GM19324 (cell line): ENCODE results near the gene NUBPL.
"Not testable (repeated sequence)": the region's sequence is repeated elsewhere in the genome, so short reads cannot be mapped to it uniquely, and the experiment has no call there.

ENCODE experiments used
- ATAC-seq: cut with Tn5 transposase; IDR thresholded peaks from one replicate; pipeline ENCODE4 v1.9.1; 2021; ENCODE audit warnings: mild to moderate bottlenecking, moderate library complexity; ENCODE audit not compliant: unreplicated experiment, low FRiP score

The NUBPL gene

DNA sequence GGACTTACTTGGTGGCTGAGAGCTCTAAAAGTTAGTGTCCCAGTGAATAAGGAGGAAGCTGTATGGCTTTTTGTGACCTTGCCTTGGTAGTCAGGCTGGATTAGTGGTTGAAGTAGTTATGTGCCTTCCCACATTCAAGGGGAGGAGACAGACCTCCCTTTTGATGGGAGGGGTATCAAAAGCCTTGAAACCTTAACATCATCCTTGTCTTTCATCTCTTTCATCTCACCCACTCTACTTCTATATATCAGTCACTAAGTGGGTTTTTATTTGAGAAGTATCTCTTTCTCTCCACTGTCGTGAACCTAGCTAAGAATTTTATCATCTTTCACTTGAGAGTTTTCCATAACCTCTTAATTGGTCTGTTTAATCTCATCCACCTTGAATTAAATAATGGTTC, 15.7 kb downstream of the NUBPL start:
- ATAC-seq, result no peak

DNA sequence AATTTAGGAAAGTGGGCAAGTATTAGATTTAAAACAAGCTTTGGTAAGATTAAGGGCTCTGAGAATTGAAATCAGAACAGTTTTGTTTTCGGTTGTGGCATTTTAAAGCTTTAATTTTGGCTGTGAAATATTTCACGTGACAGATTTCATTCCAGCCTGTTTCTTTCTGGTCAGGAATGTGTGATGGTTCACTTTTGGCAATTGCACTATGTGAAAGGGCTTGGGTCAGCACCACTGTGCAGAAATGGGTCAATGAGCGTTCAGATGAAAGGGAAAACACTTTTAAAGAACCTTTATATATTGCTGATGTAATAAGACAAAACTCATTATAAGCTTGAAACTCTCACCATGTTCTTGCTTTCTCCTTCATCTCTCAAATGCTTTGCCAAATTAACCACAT, 17.1 kb downstream of the NUBPL start:
- ATAC-seq, result no peak

- no peak for ATAC-seq
These were observed 17.7 kb downstream of the NUBPL start for GRCh38 chr14:31578792-31579501.

DNA sequence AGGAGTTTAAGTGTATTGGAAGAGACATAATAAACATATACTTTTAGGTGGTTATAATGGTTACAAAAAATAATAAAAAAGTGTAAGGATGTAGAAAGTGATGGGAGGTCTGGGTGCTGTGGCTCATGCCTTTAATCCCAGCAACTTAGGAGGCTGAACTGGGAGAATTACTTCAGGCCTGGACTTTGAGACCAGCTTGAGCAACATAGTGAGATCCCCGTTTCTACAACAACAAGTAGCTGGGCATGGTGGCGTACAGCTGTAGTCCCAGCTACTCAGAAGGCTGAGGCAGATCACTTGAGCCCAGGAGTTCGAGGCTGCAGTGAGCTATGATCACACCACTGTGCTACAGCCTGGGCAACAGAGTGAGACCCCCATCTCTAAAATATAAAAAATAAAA, 19.0 kb downstream of the NUBPL start:
- ATAC-seq, result no peak

GRCh38 chr14:31582286-31582691, 21.1 kb downstream of the NUBPL start:
- ATAC-seq, result no peak

DNA sequence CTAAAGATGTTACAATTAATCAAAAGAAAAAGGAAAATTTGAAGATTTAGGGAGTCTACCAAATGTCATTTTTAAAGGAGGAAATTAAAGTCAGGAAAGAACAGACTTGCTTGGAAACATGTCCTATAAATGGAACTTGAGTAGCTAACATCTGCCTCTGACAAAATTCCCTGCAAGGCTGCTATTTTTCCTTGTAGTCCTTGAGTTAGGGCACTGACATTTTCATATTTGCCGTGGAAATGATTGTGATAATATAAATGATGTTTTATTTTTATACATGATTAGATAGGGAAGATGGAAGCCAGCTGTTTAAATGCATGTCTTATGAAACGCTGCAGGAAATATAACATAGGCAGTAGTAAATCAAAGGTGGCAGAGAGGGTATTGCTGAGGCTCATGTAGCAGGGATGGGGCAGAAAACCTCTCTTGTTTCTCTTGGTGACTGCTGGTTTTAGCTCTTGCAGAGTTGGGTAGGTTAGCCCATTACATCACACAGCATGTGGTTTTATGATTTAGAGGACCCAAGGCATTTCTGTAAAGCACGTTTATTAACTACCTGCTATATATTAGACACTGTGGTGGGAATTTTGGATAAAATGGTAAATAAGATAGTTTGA, 21.7 kb downstream of the NUBPL start:
- no peak for ATAC-seq

- no peak for ATAC-seq
These were observed 29.0 kb downstream of the NUBPL start for GRCh38 chr14:31590206-31590605.

- no peak for ATAC-seq
These were observed 30.9 kb downstream of the NUBPL start for GRCh38 chr14:31592122-31592521.

- ATAC-seq, result no peak
These were observed 31.4 kb downstream of the NUBPL start for GRCh38 chr14:31592631-31593030.

DNA sequence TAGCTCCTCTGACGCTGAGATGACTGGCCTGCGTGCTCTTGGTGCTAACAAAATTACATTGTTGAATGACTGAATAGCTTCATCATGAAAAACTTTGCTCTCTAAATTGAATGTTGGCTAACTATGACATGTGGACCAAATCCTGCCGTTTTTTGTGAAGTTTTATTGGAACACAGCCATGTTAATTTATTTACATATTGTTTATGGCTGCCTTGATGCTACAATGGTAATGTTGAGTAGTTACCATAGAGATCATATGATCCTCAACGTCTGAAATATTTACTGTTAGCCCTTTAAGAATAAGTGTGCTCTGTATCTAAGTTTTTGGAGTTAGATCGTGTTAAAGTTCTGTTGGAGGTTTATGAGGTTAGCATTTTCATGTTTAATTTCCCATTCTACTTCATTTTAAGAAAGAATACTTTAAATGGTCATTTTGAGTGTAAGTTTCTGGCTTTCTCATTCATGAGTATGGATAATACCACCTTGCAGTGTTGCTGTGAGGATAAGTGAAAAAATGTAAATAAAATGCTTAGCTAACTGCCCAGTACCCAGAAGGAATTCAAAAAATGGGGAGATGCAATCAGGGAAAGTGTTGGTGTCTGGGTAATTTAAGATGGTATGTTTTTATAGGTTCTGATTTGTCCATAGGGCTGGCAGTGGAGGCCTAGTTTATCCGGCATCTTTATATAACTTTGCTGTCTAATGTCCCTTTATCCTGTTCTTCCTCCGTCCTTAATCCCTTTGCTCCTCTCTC, 35.3 kb downstream of the NUBPL start:
- no peak for ATAC-seq

GRCh38 chr14:31605702-31606101, 44.5 kb downstream of the NUBPL start:
- no peak for ATAC-seq

GRCh38 chr14:31611778-31612433, 50.7 kb downstream of the NUBPL start:
- ATAC-seq, result no peak

DNA sequence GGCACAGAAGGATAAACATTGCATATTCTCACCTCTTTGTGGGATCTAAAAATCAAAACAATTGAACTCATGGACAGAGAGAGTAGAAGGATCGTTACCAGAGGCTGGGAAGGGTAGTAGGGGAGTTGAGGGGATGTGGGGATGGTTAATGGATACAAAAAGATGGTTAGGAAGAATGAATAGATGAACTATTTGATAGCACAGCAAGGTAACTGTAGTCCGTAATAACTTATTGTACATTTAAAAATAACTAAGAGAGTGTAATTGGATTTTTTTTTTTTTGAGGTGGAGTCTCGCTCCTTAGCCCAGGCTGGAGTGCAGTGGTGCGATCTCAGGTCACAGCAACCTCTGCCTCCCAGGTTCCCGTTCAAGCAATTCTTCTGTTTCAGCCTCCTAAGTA, 52.0 kb downstream of the NUBPL start:
- ATAC-seq, result no peak

DNA sequence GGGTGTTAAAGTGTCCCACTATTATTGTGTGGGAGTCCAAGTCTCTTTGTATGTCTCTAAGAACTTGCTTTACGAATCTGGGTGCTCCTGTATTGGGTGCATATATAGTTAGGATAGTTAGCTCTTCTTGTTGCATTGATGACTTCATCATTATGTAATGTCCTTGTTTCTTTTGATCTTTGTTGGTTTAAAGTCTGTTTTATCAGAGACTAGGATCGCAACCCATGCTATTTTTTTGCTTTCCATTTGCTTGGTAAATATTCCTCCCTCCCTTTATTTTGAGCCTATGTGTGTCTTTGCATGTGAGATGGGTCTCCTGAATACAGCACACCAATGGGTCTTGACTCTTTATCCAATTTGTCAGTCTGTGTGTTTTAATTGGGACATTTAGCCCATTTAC, 57.7 kb downstream of the NUBPL start:
- ATAC-seq, result not testable (repeated sequence)

- no peak for ATAC-seq
These were observed 58.2 kb downstream of the NUBPL start for GRCh38 chr14:31619440-31619839.

GRCh38 chr14:31620898-31621297, 59.7 kb downstream of the NUBPL start:
- ATAC-seq, result not testable (repeated sequence)

GRCh38 chr14:31622060-31622459, 60.9 kb downstream of the NUBPL start:
- ATAC-seq, result no peak

DNA sequence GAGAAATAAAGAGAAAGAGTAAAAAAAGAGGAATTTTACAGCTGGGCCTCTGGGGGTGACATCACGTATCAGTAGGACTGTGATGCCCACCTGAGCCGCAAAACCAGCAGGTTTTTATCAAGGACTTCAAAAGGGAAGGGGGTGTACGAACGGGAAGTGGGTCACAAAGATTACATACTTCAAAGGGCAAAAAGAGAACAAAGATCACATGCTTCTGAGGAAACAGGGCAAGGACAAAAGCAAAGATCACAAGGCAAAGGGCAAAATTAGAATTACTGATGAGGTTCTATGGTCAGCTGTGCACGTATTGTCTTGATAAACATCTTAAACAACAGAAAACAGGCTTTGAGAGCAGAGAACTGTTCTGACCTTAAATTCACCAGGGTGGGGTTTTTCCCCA, 91.7 kb downstream of the NUBPL start:
- ATAC-seq, result not testable (repeated sequence)

DNA sequence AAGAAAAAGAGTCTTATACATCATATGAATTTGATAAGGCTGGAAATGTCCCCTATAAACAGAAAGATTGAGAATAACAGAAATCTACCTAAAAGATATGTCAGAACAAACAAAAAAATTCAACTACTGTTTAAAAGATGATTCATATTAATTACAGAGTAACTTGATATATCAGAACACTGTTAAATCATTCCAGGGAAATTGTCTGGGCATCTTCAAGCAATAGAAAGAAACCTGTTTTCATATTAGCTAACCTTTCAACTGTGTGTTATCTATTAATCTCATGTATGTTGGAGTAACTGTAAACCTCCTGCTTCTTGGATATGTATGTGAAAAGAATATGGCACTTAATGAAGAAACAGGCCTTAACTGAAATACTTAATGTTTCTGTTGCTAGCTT, 96.7 kb downstream of the NUBPL start:
- ATAC-seq, result no peak

- ATAC-seq, result no peak
These were observed 98.1 kb downstream of the NUBPL start for GRCh38 chr14:31659278-31659677.

GRCh38 chr14:31660191-31660590, 99.0 kb downstream of the NUBPL start:
- no peak for ATAC-seq
